Endothelial cell of umbilical vein (primary cell): ENCODE results near the gene CATSPER4. TPM values are rescaled to one million over a fixed set of nuclear protein-coding genes. Genes with fewer than 3 reads are reported as not detected.

Source experiments
- BruUV-seq: library from RNA; stranded (reverse); fragments of 400-500 nt; replicated peaks from 2 replicates; lab custom pipeline; 2021; lab: Mats Ljungman, UMichigan
- CTCF ChIA-PET: fragments of 300-600, 350-600 bp; sonication (Branson Sonifier 250); formaldehyde crosslinking; loops from one replicate; lab custom pipeline; 2021; ENCODE audit warnings: antibody characterized with exemption, inconsistent platforms; lab: Charles Lee
- POLR2A ChIA-PET: fragments of 300-600, 350-600 bp; sonication (Branson Sonifier 250); formaldehyde crosslinking; loops from one replicate; lab custom pipeline; 2021; ENCODE audit warnings: antibody characterized with exemption, inconsistent platforms; lab: Charles Lee
- DNase-seq: peaks from one replicate; pipeline ENCODE4 v3.0.0-alpha.2; 2011; ENCODE audit warnings: low read depth, low spot score
- FAIRE-seq: peaks from 2 replicates; lab custom pipeline; 2011; peaks lifted over from hg19 to GRCh38; lab: Jason Lieb, UNC
- H2AFZ ChIP-seq: 2 replicates; pipeline ENCODE4 v1.6.0; 2012; ENCODE audit warnings: low read depth, low read length, control low read depth, inconsistent platforms
- H3K27ac ChIP-seq: 2 replicates; pipeline ENCODE4 v1.5.1; 2011; ENCODE audit warnings: low read depth, mild to moderate bottlenecking, control low read depth, low read length, moderate library complexity; ENCODE audit not compliant: insufficient read depth
- H3K27me3 ChIP-seq, 2 experiments: 2 replicates each; pipeline versions ENCODE4 v1.6.0 to v1.6.1; 2011; ENCODE audit warnings: low read length in 2 of 2, mixed read lengths in 1 of 2; ENCODE audit not compliant: control insufficient read depth in 2 of 2, insufficient read depth in 2 of 2
- H3K36me3 ChIP-seq, 2 experiments: 2 replicates in 1 of 2; 3 replicates in 1 of 2; pipeline ENCODE4 v1.5.1; 2011; ENCODE audit warnings: low read length in 2 of 2, mild to moderate bottlenecking in 1 of 2, moderate library complexity in 1 of 2; ENCODE audit not compliant: control insufficient read depth in 2 of 2, insufficient read depth in 2 of 2; ENCODE audit errors: extremely low read depth in 1 of 2
- H3K4me1 ChIP-seq: 3 replicates; pipeline ENCODE4 v1.5.1; 2011; ENCODE audit warnings: mild to moderate bottlenecking, low read length; ENCODE audit not compliant: control insufficient read depth, insufficient read depth; ENCODE audit errors: extremely low read depth
- H3K4me2 ChIP-seq: 2 replicates; pipeline ENCODE4 v1.6.1; 2011; ENCODE audit warnings: low read length, control low read depth, mixed read lengths; ENCODE audit not compliant: insufficient read depth
- H3K4me3 ChIP-seq, 3 experiments: fragments of 200-600 bp in 1 of 3; sonication (generic), shearing (Covaris generic) in 1 of 3; replicated peaks in 1 of 3; 2 replicates each; pipeline ENCODE4 v1.5.1; 2011 to 2016; ENCODE audit warnings: control low read depth in 3 of 3, low read length in 3 of 3, mild to moderate bottlenecking in 2 of 3, inconsistent platforms in 1 of 3, low read depth in 1 of 3, moderate library complexity in 1 of 3; ENCODE audit not compliant: insufficient read depth in 1 of 3
- H3K79me2 ChIP-seq: 2 replicates; pipeline ENCODE4 v1.6.0; 2012; ENCODE audit warnings: low read length, inconsistent platforms; ENCODE audit not compliant: control insufficient read depth, insufficient read depth
- H3K9ac ChIP-seq: replicated peaks from 2 replicates; pipeline ENCODE3; 2011; ENCODE audit warnings: low read length, control low read depth; ENCODE audit not compliant: insufficient read depth; ENCODE audit errors: extremely low read depth
- H3K9me1 ChIP-seq: replicated peaks from 3 replicates; pipeline ENCODE4 v1.6.0; 2011; ENCODE audit warnings: mild to moderate bottlenecking, low read length; ENCODE audit not compliant: control insufficient read depth, insufficient read depth; ENCODE audit errors: extremely low read depth
- H3K9me3 ChIP-seq: replicated peaks from 2 replicates; pipeline ENCODE4 v1.5.1; 2012; ENCODE audit warnings: low read length, inconsistent platforms; ENCODE audit not compliant: control insufficient read depth, insufficient read depth
- H4K20me1 ChIP-seq: replicated peaks from 2 replicates; pipeline ENCODE3; 2011; ENCODE audit warnings: mild to moderate bottlenecking, low read length; ENCODE audit not compliant: control insufficient read depth, insufficient read depth; ENCODE audit errors: extremely low read depth
- EZH2 ChIP-seq: IDR thresholded peaks from 2 replicates; pipeline ENCODE4 v1.6.1; 2012; ENCODE audit warnings: borderline replicate concordance, low read depth, mild to moderate bottlenecking, moderate library complexity, low read length, inconsistent platforms; ENCODE audit not compliant: severe bottlenecking
- FOS ChIP-seq: IDR thresholded peaks from 2 replicates; pipeline ENCODE4 v1.6.1; 2011; ENCODE audit warnings: mild to moderate bottlenecking, low read length, moderate library complexity, borderline replicate concordance; ENCODE audit not compliant: insufficient read depth
- GATA2 ChIP-seq: IDR thresholded peaks from 2 replicates; pipeline ENCODE4 v1.7.0; 2011; ENCODE audit warnings: low read depth, mild to moderate bottlenecking, moderate library complexity, mixed read lengths, low read length; ENCODE audit not compliant: insufficient read length, insufficient read depth
- JUN ChIP-seq: IDR thresholded peaks from 2 replicates; pipeline ENCODE4 v1.6.1; 2011; ENCODE audit warnings: borderline replicate concordance, low read depth; ENCODE audit not compliant: insufficient read length, insufficient read depth
- MYC ChIP-seq: IDR thresholded peaks from one replicate; pipeline ENCODE4 v1.6.1; 2011; ENCODE audit warnings: mild to moderate bottlenecking, low read depth, low read length
- POLR2A ChIP-seq: IDR thresholded peaks from 2 replicates; pipeline ENCODE4 v1.6.1; 2012; ENCODE audit warnings: low read depth, mild to moderate bottlenecking, control low read depth, low read length
- POLR2AphosphoS5 ChIP-seq: IDR thresholded peaks from 2 replicates; pipeline ENCODE4 v1.6.1; 2012; ENCODE audit warnings: low read depth, mild to moderate bottlenecking, control low read depth, low read length, moderate library complexity; ENCODE audit not compliant: insufficient read depth
- dilution Hi-C: fragments of 300-500 bp; cut with MboI; formaldehyde crosslinking; loops from one replicate; pipeline ENCODE4 v1.15.0; 2019; ENCODE audit warnings: low sequenced_read_pairs; ENCODE audit not compliant: extremely low pct_ligation_motif_present
- intact Hi-C: fragments of 100-400 bp; cut with micrococcal nuclease; formaldehyde crosslinking; loops from one replicate; pipeline ENCODE4 v1.10.0; 2022
- polyA plus RNA-seq, 4 experiments: library from polyadenylated mRNA; depleted of rRNA in 3 of 4; stranded (reverse) in 3 of 4; unstranded in 1 of 4; fragments of >200 nt; gene quantifications; 2 replicates each; pipeline versions ENCODE4 v1.2.1 to v1.2.3, GENCODE V29; 2011 to 2012; ENCODE audit warnings: missing spikeins in 1 of 4
- total RNA-seq: library from RNA; stranded (reverse); gene quantifications from 2 replicates; pipeline ENCODE4 v1.2.3, GENCODE V29; 2021
- TF ChIP-seq, protein P1 (sequence below), 2 donors: IDR thresholded peaks; 1 replicate in 1 of 2; 2 replicates in 1 of 2; pipeline ENCODE4 v1.5.1; 2011; ENCODE audit warnings: low read length in 2 of 2, mild to moderate bottlenecking in 2 of 2, moderate library complexity in 2 of 2, control low read depth in 1 of 2, inconsistent platforms in 1 of 2, low read depth in 1 of 2; ENCODE audit not compliant: insufficient read depth in 1 of 2; ENCODE audit errors: extremely low read depth in 1 of 2
- TF ChIP-seq, protein P2 (sequence below): IDR thresholded peaks from 2 replicates; pipeline ENCODE4 v1.6.1; 2011; ENCODE audit not compliant: insufficient read depth, insufficient read length

CATSPER4 gene
- total and polyA plus RNA-seq, 2 donors (not counting 3 experiments of a cell fraction or from before 2014, with no cell fraction given), result not detected

DNA sequence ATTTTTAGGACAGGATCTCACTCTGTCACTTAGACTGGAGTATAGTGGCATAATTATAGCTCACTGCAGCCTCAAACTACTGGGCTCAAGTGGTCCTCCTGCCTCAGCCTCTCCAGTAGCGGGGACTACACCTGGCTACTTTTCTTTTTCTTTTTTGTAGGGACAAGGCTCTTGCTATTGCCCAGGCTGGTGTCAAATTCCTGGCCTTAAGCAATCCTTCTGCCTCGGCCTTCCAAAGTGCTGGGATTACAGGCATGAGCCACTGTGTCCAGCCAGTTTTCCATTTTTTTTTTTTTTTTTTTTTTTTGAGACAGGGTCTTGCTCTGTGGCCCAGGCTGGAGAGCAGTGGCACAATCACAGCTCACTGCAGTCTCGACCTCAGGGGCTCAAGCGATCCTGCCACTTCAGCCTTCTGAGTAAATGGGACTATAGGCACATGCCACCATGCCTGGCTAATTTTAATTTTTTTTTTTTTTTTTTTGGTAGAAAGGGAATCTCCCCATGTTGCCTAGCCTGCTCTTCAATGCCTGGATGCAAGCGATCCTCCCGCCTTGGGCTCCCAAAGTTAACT is 23.0 kb downstream of the CATSPER4 start:
- CTCF ChIA-PET, result interaction anchor here (1.5 kb wide), 1 partner anchor 21 kb away, joined by 6 read pairs; the partner anchor contains the start of gene CEP85
- intact Hi-C loops (no loop called here), dilution Hi-C loops (no loop called here)

More for the DNA sequence above, 23.0 kb downstream of the CATSPER4 start:
- Histone ChIP-seq H2AFZ (no peak overlapping the region), H3K4me1 (no peaks in the 10 kb centered on the region), H3K79me2 (no peaks in the 10 kb centered on the region), H3K4me2 (no peak overlapping the region), H4K20me1 (no peaks in the 10 kb centered on the region), H3K36me3 (no peaks in the 10 kb centered on the region), H3K9ac (no peak overlapping the region), H3K27ac (no peak overlapping the region), H3K27me3 (peaks cover 5 to 8% of the 10 kb centered on the region in 2 experiments), H3K9me3 (no peaks in the 10 kb centered on the region), H3K9me1 (no peaks in the 10 kb centered on the region), H3K4me3 (no peak overlapping the region)
- no TSS peak for BruUV-seq
- POLR2A ChIA-PET, result no interaction called here
- no peak for DNase-seq
- no peak for TF ChIP-seq GATA2
- TF ChIP-seq, protein P1, sequence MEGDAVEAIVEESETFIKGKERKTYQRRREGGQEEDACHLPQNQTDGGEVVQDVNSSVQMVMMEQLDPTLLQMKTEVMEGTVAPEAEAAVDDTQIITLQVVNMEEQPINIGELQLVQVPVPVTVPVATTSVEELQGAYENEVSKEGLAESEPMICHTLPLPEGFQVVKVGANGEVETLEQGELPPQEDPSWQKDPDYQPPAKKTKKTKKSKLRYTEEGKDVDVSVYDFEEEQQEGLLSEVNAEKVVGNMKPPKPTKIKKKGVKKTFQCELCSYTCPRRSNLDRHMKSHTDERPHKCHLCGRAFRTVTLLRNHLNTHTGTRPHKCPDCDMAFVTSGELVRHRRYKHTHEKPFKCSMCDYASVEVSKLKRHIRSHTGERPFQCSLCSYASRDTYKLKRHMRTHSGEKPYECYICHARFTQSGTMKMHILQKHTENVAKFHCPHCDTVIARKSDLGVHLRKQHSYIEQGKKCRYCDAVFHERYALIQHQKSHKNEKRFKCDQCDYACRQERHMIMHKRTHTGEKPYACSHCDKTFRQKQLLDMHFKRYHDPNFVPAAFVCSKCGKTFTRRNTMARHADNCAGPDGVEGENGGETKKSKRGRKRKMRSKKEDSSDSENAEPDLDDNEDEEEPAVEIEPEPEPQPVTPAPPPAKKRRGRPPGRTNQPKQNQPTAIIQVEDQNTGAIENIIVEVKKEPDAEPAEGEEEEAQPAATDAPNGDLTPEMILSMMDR (IDR thresholded peaks at IDR 0.05; ENCODE audit: extremely low read depth in 1 of 2, insufficient read depth in 1 of 2, low read depth in 1 of 2, low read length in 2 of 2), result no peak
- TF ChIP-seq FOS, result no peak
- TF ChIP-seq POLR2A, result no peak
- no peak for TF ChIP-seq JUN
- no peak for TF ChIP-seq POLR2AphosphoS5
- no peak for TF ChIP-seq EZH2
- TF ChIP-seq MYC, result no peak
- TF ChIP-seq, protein P2, sequence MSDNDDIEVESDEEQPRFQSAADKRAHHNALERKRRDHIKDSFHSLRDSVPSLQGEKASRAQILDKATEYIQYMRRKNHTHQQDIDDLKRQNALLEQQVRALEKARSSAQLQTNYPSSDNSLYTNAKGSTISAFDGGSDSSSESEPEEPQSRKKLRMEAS, result no peak
- no peak for FAIRE-seq
